ENCODE data around the gene ZNF333. TPM values are rescaled to one million over a fixed set of nuclear protein-coding genes. Genes with fewer than 3 reads are reported as not detected.

ZNF333 gene
- polyA plus RNA-seq, 1 donor from 2014 or later: 67.6 TPM

GRCh38 chr19:14769201-14769600 is 79.4 kb downstream of the ZNF333 start:
- Histone ChIP-seq H3K79me2 (replicated peaks; ENCODE audit: insufficient read depth, low read length) (no peaks in the 10 kb centered on the region), H3K9ac (ENCODE audit: low read length) (no peak overlapping the region), H2AFZ (ENCODE audit: low read depth, low read length) (no peak overlapping the region), H3K9me2 (ENCODE audit: insufficient read depth, low read length) (no peaks in the 10 kb centered on the region), H3K27me3 (ENCODE audit: insufficient read depth, low read depth, low read length) (no peaks in the 10 kb centered on the region), H3K27ac (ENCODE audit: low read length) (no peak overlapping the region), H3K36me3 (ENCODE audit: insufficient read depth, low read length) (no peaks in the 10 kb centered on the region), H3K4me2 (ENCODE audit: low read length) (no peak overlapping the region), H4K20me1 (ENCODE audit: insufficient read depth) (no peaks in the 10 kb centered on the region), H3F3A (ENCODE audit: insufficient read depth, low read length, poor library complexity, severe bottlenecking) (no peaks in the 10 kb centered on the region), H3K4me3 (ENCODE audit: low read length) (no peak overlapping the region), H3K9me3 (ENCODE audit: low read length) (no peaks in the 10 kb centered on the region)
- TF ChIP-seq REST (IDR thresholded peaks at IDR 0.05; ENCODE audit: borderline replicate concordance) (no peak), EP300 (conservative IDR thresholded peaks at IDR 0.05; ENCODE audit: poor library complexity, severe bottlenecking) (no peak), POLR2AphosphoS5 (IDR thresholded peaks at IDR 0.05) (no peak), SMC3 (conservative IDR thresholded peaks at IDR 0.05; ENCODE audit: poor library complexity) (no peak), TAF1 (IDR thresholded peaks at IDR 0.05; ENCODE audit: low read depth) (no peak), RAD21 (conservative IDR thresholded peaks at IDR 0.05) (no peak), MXI1 (conservative IDR thresholded peaks at IDR 0.05; ENCODE audit: poor library complexity, severe bottlenecking) (no peak), EZH2 (IDR thresholded peaks at IDR 0.05; ENCODE audit: borderline replicate concordance, insufficient read depth, low read length, poor library complexity, severe bottlenecking) (no peak), CTCF (IDR thresholded peaks at IDR 0.05; ENCODE audit: poor library complexity, severe bottlenecking) (no peak)

- no peaks in the 10 kb centered on the region for H3K36me3 ChIP-seq (ENCODE audit: insufficient read depth, low read length)
- no peaks in the 10 kb centered on the region for H4K20me1 ChIP-seq (ENCODE audit: insufficient read depth)
- H3K9me2 ChIP-seq (ENCODE audit: insufficient read depth, low read length): no peaks in the 10 kb centered on the region
- no peak overlapping the region for H3K9ac ChIP-seq (ENCODE audit: low read length)
- H3F3A ChIP-seq (ENCODE audit: insufficient read depth, low read length, poor library complexity, severe bottlenecking): no peaks in the 10 kb centered on the region
- H3K4me3 ChIP-seq (ENCODE audit: low read length): no peak overlapping the region
- no peaks in the 10 kb centered on the region for H3K9me3 ChIP-seq (ENCODE audit: low read length)
- H2AFZ ChIP-seq (ENCODE audit: low read depth, low read length): no peak overlapping the region
- TF ChIP-seq EZH2 (IDR thresholded peaks at IDR 0.05; ENCODE audit: borderline replicate concordance, insufficient read depth, low read length, poor library complexity, severe bottlenecking) (no peak), SMC3 (conservative IDR thresholded peaks at IDR 0.05; ENCODE audit: poor library complexity) (no peak), CTCF (IDR thresholded peaks at IDR 0.05; ENCODE audit: poor library complexity, severe bottlenecking) (no peak), REST (IDR thresholded peaks at IDR 0.05; ENCODE audit: borderline replicate concordance) (no peak), POLR2AphosphoS5 (IDR thresholded peaks at IDR 0.05) (no peak), TAF1 (IDR thresholded peaks at IDR 0.05; ENCODE audit: low read depth) (no peak), RAD21 (conservative IDR thresholded peaks at IDR 0.05) (no peak), EP300 (conservative IDR thresholded peaks at IDR 0.05; ENCODE audit: poor library complexity, severe bottlenecking) (no peak), MXI1 (conservative IDR thresholded peaks at IDR 0.05; ENCODE audit: poor library complexity, severe bottlenecking) (no peak)
- no peaks in the 10 kb centered on the region for H3K79me2 ChIP-seq (replicated peaks; ENCODE audit: insufficient read depth, low read length)
- no peak overlapping the region for H3K27ac ChIP-seq (ENCODE audit: low read length)
- no peak overlapping the region for H3K4me2 ChIP-seq (ENCODE audit: low read length)
- H3K27me3 ChIP-seq (ENCODE audit: insufficient read depth, low read depth, low read length): no peaks in the 10 kb centered on the region
Measured at GRCh38 chr19:14770136-14770535, 80.3 kb downstream of the ZNF333 start.

All from neural cell (in vitro differentiated cells).